NCI-H2196 treated with DMSO at 0.1 percent for 48 hours (cell line): ENCODE data around the gene RNF151.
A peak's percentile ranks its signal among the peaks of the same experiment; 100 is the strongest.

Source experiments
- DNase-seq: peaks from one replicate; lab custom pipeline; 2025; ENCODE audit not compliant: unreplicated experiment; lab: John Stamatoyannopoulos, UW

The RNF151 gene

GRCh38 chr16:1991135-1991551, 24.5 kb downstream of the RNF151 start:
- DNase-seq: no peak

DNA sequence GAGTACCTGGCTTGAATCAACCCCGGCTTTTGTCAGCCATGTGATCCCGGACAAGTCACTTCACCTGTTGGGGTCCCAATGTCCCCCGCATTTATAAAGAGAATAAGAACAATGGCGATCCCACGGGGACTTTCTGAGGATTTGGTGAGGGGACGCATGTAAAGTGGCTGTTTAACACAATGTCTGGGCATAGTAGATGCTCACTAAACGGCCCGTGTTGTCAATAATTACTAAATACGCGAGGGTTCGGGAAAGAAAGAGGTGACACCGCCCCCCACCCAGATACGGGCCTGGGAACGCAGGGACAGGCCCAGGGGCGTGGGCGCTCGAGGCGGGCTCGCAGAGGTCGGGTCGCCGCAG, 24.9 kb downstream of the RNF151 start:
- DNase-seq: no peak

DNA sequence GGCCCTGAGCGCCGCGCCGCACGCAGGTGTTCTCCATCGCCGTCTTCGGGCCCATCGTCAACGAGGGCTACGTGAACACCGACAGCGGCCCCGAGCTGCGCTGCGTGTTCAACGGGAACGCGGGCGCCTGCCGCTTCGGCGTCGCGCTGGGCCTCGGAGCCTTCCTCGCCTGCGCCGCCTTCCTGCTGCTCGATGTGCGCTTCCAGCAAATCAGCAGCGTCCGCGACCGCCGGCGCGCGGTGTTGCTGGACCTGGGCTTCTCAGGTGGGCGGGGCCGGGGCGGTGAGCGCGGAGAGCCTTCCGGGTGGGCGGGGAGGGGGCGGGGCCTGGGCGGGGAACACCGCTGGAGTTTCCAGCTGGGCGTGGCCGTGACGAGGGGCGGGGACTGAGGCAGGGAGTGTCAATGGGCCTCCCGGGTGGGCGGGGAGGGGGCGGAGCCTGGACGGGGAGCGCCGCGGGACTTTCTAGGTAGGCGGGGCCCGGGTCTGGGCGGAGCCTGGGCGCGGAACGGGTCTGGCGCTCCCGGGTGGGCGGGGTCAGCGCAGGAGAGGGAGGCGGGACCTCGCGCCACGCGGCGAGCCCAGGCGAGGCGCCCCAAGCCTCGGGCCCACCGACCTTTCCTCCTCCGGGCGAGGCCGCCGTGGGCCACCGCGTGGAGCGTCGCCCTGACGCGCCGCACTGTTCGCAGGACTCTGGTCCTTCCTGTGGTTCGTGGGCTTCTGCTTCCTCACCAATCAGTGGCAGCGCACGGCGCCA, 25.5 kb downstream of the RNF151 start:
- DNase-seq: no peak

- DNase-seq: no peak
Observed at GRCh38 chr16:1992704-1993317, 26.2 kb downstream of the RNF151 start.

- DNase-seq: peak; percentile 30
Observed at GRCh38 chr16:1993731-1994131, 27.1 kb downstream of the RNF151 start.

DNA sequence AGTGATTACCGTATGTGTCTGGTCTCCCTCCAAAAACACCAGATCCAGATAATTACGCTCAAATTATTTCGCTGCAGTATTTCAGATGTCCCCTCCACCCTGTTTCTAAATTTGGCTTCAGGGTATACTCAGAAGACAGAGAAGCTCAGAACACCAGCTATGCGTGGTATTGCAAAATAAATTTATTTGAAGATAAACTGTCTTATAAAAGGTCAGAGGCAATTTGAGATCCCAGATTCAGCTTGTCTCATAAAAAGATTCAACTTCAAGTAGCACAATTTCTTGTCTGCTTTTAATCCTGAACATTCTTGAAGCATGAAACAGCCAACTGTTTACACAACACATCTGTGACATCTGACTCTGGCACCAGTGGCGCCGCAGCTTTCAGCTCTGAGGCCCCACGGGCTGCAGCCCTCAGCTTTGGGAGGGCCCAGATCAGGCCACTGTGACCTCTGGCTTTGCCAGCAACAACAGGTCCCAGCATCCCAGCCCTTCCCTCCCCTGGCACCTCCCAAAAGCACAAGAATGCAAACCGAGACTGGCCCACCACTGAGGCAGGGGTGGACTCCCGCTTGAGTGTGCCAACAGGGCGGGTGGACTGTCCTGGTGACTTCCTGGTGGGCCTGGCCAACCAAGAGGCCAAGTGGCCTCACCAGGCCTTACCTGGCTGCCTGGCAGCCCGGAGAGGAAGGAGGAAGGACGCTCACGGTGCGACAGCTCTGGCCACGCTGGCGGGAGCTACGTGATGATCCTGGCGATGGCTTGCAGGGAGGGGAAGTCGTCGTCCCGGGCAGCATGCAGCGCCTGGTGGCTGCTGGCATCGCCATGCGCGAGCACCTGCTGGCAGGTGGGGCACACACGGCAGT, 31.1 kb downstream of the RNF151 start:
- DNase-seq: no peak

GRCh38 chr16:1998360-1998835, 31.7 kb downstream of the RNF151 start:
- no peak for DNase-seq

DNA sequence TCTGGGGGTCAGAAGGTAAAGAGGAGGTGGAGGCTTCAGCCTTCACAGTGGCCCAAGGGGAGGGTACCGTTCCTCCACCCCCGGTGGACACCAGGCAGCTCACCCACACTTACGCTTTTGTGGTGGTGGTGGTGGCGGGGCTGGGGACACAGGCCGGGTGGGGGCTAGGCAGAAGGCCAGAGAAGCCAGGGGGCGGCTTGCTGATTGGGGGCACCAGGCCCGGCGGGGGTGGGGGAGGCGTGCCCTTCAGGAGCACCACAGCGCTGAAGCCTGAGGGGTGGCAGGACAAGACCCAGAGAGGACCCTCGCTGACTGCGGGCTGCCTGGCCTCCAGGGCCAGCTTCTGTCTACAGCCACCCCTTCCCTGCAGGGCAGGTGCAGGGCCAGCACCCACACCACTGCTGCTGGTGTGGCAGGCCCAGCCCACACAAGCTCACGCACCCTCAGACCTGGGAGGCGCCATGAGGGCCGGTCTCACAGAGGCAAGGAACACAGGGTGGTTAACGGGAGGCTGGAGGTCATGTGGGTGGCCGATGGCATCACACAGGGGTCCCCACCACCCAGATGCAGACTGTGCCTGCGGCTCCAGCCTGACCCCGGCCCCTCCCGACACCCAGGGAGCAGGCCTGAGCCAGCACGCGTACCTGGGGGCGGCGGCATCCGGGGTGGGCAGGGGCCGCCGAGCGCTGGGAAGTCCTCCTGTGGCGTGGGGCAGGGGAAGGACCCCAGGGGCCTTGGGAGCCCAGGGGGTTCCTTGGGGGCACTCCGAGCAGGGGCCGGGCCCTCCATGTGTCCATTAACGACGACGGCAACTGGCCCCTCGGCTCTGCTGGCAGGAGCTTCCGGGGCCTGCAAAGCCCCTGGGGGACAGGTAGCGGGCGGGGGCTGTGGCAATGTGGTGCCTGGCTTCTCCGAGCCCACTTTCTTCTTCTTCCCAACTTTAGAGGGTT, 32.5 kb downstream of the RNF151 start:
- no peak for DNase-seq

- DNase-seq: no peak
Observed at GRCh38 chr16:1999866-2000514, 33.3 kb downstream of the RNF151 start.

GRCh38 chr16:2001035-2001434, 34.4 kb downstream of the RNF151 start:
- no peak for DNase-seq

DNA sequence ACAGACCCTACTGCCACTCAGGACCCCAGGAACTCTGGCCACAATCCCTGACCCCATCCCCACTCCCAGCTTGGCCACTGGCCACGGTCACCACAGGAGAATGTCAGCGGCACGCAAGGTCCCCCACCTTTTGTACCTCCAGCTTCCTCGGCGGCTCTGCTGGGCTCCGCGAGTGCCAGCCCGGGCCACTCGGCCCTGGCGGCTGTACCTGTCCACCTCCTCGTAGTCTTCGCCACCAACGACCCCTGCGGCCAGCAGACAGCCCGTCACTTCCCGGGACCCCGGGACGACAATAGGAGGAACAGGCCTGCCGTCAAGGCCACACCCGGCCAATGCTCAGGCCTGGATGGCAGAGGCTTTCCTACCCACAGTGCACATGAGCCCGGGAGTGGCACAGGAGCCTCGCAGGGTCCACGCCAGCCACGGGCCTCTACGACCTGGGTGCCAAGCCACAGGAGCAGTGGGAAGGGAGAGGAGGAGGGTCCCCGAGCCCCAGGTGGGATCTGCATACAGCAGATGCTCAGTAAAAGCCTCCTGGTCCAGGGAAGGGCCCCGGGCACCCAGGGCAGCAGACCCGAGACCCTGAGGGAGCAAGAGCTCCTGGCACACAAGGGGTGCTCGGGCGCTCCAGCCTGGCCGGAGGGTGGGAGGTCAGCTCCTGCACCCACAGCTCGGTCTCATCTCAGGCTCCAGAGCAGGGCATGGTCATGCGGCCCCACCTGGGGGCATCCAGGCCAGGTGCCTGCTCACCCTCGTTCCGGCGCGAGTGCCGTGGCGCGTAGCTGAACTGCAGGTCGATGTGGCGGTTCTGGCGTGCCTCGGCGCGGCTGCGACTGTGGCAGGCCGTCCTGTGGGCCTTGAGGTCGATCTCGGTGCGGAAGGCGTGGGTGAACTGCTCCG, 35.0 kb downstream of the RNF151 start:
- no peak for DNase-seq

GRCh38 chr16:2002406-2003230, 36.0 kb downstream of the RNF151 start:
- DNase-seq: no peak

- DNase-seq: no peak
Observed at GRCh38 chr16:2003231-2003826, 36.7 kb downstream of the RNF151 start.

- peak; percentile 88 for DNase-seq
Observed at GRCh38 chr16:2003827-2004641, 37.4 kb downstream of the RNF151 start.

- no peak for DNase-seq
Observed at GRCh38 chr16:2004795-2005517, 38.3 kb downstream of the RNF151 start.

DNA sequence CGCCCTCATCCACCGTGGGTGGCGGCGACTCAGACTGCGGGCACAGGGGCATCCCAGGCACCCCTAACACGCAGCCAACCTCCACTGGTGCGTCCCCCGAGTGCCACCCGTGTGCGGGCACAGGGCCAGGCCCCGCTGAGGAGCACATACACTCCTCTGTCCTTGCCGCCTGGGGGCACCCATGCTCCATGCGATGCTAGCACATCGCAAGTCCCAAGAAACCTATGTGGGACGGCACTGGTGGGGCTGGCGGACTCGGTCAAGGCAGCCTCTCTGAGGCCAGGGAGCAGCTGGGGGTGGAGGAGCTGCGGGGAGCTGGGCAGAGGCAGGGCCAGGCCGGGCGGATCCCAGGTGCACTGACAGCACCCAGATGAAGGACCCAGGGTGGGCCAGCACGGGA, 39.0 kb downstream of the RNF151 start:
- no peak for DNase-seq
